Osteocyte (in vitro differentiated cells): Measurements from ENCODE around the gene FBXW12. TPM values are rescaled to one million over a fixed set of nuclear protein-coding genes. Genes with fewer than 3 reads are reported as not detected.
A peak's percentile ranks its signal among the peaks of the same experiment; 100 is the strongest.

Source experiments
- DNase-seq: peaks from one replicate; pipeline ENCODE4 v3.0.0; 2021; ENCODE audit warnings: mixed read lengths; ENCODE audit not compliant: unreplicated experiment; ENCODE audit errors: extremely low spot score
- H3K27ac Mint-ChIP-seq: one replicate; pipeline ENCODE4 v1.8.0; 2021; ENCODE audit warnings: mild to moderate bottlenecking, mixed read lengths; ENCODE audit not compliant: unreplicated experiment
- H3K27me3 Mint-ChIP-seq: one replicate; pipeline ENCODE4 v1.8.0; 2021; ENCODE audit warnings: mixed read lengths; ENCODE audit not compliant: unreplicated experiment
- H3K36me3 Mint-ChIP-seq: one replicate; pipeline ENCODE4 v1.8.0; 2021; ENCODE audit warnings: mixed read lengths; ENCODE audit not compliant: unreplicated experiment
- H3K4me1 Mint-ChIP-seq: one replicate; pipeline ENCODE4 v1.8.0; 2021; ENCODE audit warnings: mixed read lengths; ENCODE audit not compliant: unreplicated experiment
- H3K4me3 Mint-ChIP-seq: one replicate; pipeline ENCODE4 v1.8.0; 2021; ENCODE audit warnings: mild to moderate bottlenecking, moderate library complexity, mixed read lengths; ENCODE audit not compliant: unreplicated experiment
- H3K9me3 Mint-ChIP-seq: one replicate; pipeline ENCODE4 v1.8.0; 2021; ENCODE audit warnings: mixed read lengths; ENCODE audit not compliant: unreplicated experiment
- total RNA-seq: library from RNA; stranded (reverse); gene quantifications from 2 replicates; pipeline ENCODE4 v1.2.1, GENCODE V29; 2021
- TF ChIP-seq, protein P1 (sequence below): fragments of 200-600 bp; sonication (generic); IDR thresholded peaks from 2 replicates; pipeline ENCODE4 v1.5.0; 2021; ENCODE audit warnings: antibody characterized with exemption, mild to moderate bottlenecking, moderate library complexity

The FBXW12 gene
- total RNA-seq, 1 donor from 2014 or later, result not detected

- H3K27ac Mint-ChIP-seq, result no peak overlapping the region
- peaks cover 49% of the 10 kb centered on the region for H3K4me1 Mint-ChIP-seq
- H3K4me3 Mint-ChIP-seq, result no peak overlapping the region
- H3K36me3 Mint-ChIP-seq, result peaks cover 6% of the 10 kb centered on the region
- H3K9me3 Mint-ChIP-seq, result no peaks in the 10 kb centered on the region
- TF ChIP-seq, protein P1, sequence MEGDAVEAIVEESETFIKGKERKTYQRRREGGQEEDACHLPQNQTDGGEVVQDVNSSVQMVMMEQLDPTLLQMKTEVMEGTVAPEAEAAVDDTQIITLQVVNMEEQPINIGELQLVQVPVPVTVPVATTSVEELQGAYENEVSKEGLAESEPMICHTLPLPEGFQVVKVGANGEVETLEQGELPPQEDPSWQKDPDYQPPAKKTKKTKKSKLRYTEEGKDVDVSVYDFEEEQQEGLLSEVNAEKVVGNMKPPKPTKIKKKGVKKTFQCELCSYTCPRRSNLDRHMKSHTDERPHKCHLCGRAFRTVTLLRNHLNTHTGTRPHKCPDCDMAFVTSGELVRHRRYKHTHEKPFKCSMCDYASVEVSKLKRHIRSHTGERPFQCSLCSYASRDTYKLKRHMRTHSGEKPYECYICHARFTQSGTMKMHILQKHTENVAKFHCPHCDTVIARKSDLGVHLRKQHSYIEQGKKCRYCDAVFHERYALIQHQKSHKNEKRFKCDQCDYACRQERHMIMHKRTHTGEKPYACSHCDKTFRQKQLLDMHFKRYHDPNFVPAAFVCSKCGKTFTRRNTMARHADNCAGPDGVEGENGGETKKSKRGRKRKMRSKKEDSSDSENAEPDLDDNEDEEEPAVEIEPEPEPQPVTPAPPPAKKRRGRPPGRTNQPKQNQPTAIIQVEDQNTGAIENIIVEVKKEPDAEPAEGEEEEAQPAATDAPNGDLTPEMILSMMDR, result no peak
- no peaks in the 10 kb centered on the region for H3K27me3 Mint-ChIP-seq
- no peak for DNase-seq
Observed at GRCh38 chr3:48423241-48423882, 51.3 kb downstream of the FBXW12 start.

DNA sequence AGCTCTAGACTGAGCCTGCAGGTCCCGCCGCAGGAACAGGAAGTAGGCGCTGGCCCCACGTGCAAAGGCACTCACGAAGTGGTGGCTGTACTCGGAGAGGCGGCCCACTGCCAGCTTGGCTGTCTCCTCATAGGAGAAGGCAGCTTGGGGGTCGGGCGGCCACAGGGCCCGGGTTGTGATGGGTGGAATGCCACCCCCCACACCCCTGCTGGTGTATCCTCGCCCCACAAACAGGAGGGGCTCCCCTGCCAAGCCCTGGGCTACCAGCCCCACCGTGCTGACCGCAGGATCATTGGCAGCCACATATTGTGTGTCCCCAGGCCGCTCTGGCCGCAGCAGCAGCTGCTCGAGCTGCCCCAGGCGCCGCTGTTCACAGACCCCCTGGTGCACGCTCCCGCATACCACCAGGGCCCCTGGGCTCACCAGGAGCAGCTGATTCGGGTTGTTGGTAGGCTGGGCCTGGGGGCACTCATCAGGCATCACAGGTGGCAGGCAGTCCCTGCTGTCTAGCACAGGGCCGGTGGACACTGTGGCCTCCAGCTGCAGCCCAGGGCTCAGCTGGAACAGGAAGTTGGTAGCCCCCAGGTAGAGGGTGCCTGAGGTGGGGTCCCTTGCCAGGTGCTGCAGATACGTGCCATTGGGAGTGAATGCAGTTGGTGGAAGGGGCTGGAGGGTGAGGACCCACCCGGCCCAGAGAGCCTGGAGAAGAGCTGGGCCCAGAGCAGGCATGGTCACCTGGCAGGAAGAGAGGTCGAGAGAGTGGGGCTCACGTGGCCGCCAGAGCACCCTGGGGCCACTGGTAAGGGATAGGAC is 52.1 kb downstream of the FBXW12 start:
- TF ChIP-seq, protein P1, result no peak
- DNase-seq, result no peak
- Mint-ChIP-seq H3K36me3 (peaks cover 6% of the 10 kb centered on the region), H3K27me3 (no peaks in the 10 kb centered on the region), H3K27ac (peak overlapping the region; percentile 67), H3K4me1 (peaks cover 50% of the 10 kb centered on the region), H3K9me3 (no peaks in the 10 kb centered on the region), H3K4me3 (no peak overlapping the region)

GRCh38 chr3:48425281-48425812 is 53.3 kb downstream of the FBXW12 start:
- no peaks in the 10 kb centered on the region for H3K9me3 Mint-ChIP-seq
- DNase-seq, result no peak
- peak overlapping the region; percentile 23 for H3K4me3 Mint-ChIP-seq
- H3K27me3 Mint-ChIP-seq, result no peaks in the 10 kb centered on the region
- H3K27ac Mint-ChIP-seq, result peak overlapping the region; percentile 80
- TF ChIP-seq, protein P1, result no peak
- peaks cover 58% of the 10 kb centered on the region for H3K4me1 Mint-ChIP-seq
- H3K36me3 Mint-ChIP-seq, result peaks cover 6% of the 10 kb centered on the region

GRCh38 chr3:48426401-48426909 is 54.4 kb downstream of the FBXW12 start:
- H3K27ac Mint-ChIP-seq, result peak overlapping the region; percentile 80
- no peak for DNase-seq
- H3K27me3 Mint-ChIP-seq, result no peaks in the 10 kb centered on the region
- peaks cover 65% of the 10 kb centered on the region for H3K4me1 Mint-ChIP-seq
- H3K36me3 Mint-ChIP-seq, result peaks cover 4% of the 10 kb centered on the region
- peak overlapping the region; percentile 3 for H3K4me3 Mint-ChIP-seq
- no peaks in the 10 kb centered on the region for H3K9me3 Mint-ChIP-seq
- TF ChIP-seq, protein P1, result no peak
